ENCODE results near the gene TMC4.
A peak's percentile ranks its signal among the peaks of the same experiment; 100 is the strongest.
"Not testable (repeated sequence)": the region's sequence is repeated elsewhere in the genome, so short reads cannot be mapped to it uniquely, and the experiment has no call there.

Gene TMC4

GRCh38 chr19:54172471-54173358, at the start of gene TMC4:
Gene TMC4 (minus strand): TSS chr19:54173160. CDS start chr19:54173117, 43 bp downstream.
- DNase-seq: no peak

GRCh38 chr19:54221947-54222346, 49.0 kb upstream of the TMC4 start:
- not testable (repeated sequence) for DNase-seq

GRCh38 chr19:54219702-54220101, 46.7 kb upstream of the TMC4 start:
- DNase-seq: not testable (repeated sequence)

- DNase-seq: no peak
These were observed 46.2 kb upstream of the TMC4 start for GRCh38 chr19:54218960-54219661.

- no peak for DNase-seq
These were observed 45.3 kb upstream of the TMC4 start for GRCh38 chr19:54218259-54218658.

- not testable (repeated sequence) for DNase-seq
These were observed 44.7 kb upstream of the TMC4 start for GRCh38 chr19:54217517-54218247.

- DNase-seq: no peak
These were observed 43.9 kb upstream of the TMC4 start for GRCh38 chr19:54216869-54217268.

- DNase-seq: not testable (repeated sequence)
These were observed 41.8 kb upstream of the TMC4 start for GRCh38 chr19:54214734-54215133.

- DNase-seq: not testable (repeated sequence)
These were observed 41.3 kb upstream of the TMC4 start for GRCh38 chr19:54214217-54214616.

- DNase-seq: no peak
These were observed 38.3 kb upstream of the TMC4 start for GRCh38 chr19:54211235-54211634.

- DNase-seq: no peak
These were observed 37.0 kb upstream of the TMC4 start for GRCh38 chr19:54209811-54210494.

- no peak for DNase-seq
These were observed 36.3 kb upstream of the TMC4 start for GRCh38 chr19:54209058-54209810.

GRCh38 chr19:54208784-54209057, 35.8 kb upstream of the TMC4 start:
- DNase-seq: peak in 1 of 2 donors; percentile 21

GRCh38 chr19:54207983-54208783, 35.2 kb upstream of the TMC4 start:
- DNase-seq: peak; percentile 59

- no peak for DNase-seq
These were observed 34.7 kb upstream of the TMC4 start for GRCh38 chr19:54207676-54207982.

- DNase-seq: not testable (repeated sequence)
These were observed 34.2 kb upstream of the TMC4 start for GRCh38 chr19:54207193-54207592.

GRCh38 chr19:54206831-54207177, 33.8 kb upstream of the TMC4 start:
- DNase-seq: no peak

GRCh38 chr19:54206030-54206830, 33.3 kb upstream of the TMC4 start:
- no peak for DNase-seq

GRCh38 chr19:54204767-54205468, 32.0 kb upstream of the TMC4 start:
- no peak for DNase-seq

- no peak for DNase-seq
These were observed 30.2 kb upstream of the TMC4 start for GRCh38 chr19:54203151-54203611.
